ENCODE data around the gene SLC5A5. TPM values are rescaled to one million over a fixed set of nuclear protein-coding genes. Genes with fewer than 3 reads are reported as not detected.
"Not testable (repeated sequence)": the region's sequence is repeated elsewhere in the genome, so short reads cannot be mapped to it uniquely, and the experiment has no call there.

SLC5A5 gene
- total RNA-seq, 1 donor from 2014 or later, result 0.22 TPM

- DNase-seq (ENCODE audit: low spot score), result not testable (repeated sequence)
Observed at GRCh38 chr19:17919122-17919521, 47.4 kb downstream of the SLC5A5 start.

GRCh38 chr19:17920527-17920926 lies 48.8 kb downstream of the SLC5A5 start:
- no peak for DNase-seq (ENCODE audit: low spot score)

GRCh38 chr19:17922138-17922537 lies 50.4 kb downstream of the SLC5A5 start:
- DNase-seq (ENCODE audit: low spot score), result no peak

- no peak for DNase-seq (ENCODE audit: low spot score)
Observed at GRCh38 chr19:17926044-17926443, 54.3 kb downstream of the SLC5A5 start.

- no peak for DNase-seq (ENCODE audit: low spot score)
Observed at GRCh38 chr19:17929056-17929455, 57.3 kb downstream of the SLC5A5 start.

GRCh38 chr19:17931532-17932191 lies 59.9 kb downstream of the SLC5A5 start:
- DNase-seq (ENCODE audit: low spot score), result no peak

GRCh38 chr19:17932485-17933338 lies 61.0 kb downstream of the SLC5A5 start, which contains the start of gene CCDC124:
TSS of gene CCDC124 (plus strand) at chr19:17933015. CDS start at chr19:17936421, 3,406 bp downstream.
- DNase-seq (ENCODE audit: low spot score), result peak; percentile 97

- no peak for DNase-seq (ENCODE audit: low spot score)
Observed at GRCh38 chr19:17933414-17934129, 61.8 kb downstream of the SLC5A5 start.

GRCh38 chr19:17936379-17936778 lies 64.6 kb downstream of the SLC5A5 start:
- DNase-seq (ENCODE audit: low spot score), result no peak

- no peak for DNase-seq (ENCODE audit: low spot score)
Observed at GRCh38 chr19:17937371-17937900, 65.7 kb downstream of the SLC5A5 start.

- DNase-seq (ENCODE audit: low spot score), result no peak
Observed at GRCh38 chr19:17938092-17938845, 66.5 kb downstream of the SLC5A5 start.

GRCh38 chr19:17942181-17942580 lies 70.4 kb downstream of the SLC5A5 start:
- no peak for DNase-seq (ENCODE audit: low spot score)

GRCh38 chr19:17942582-17943273 lies 71.0 kb downstream of the SLC5A5 start:
- DNase-seq (ENCODE audit: low spot score), result no peak

- DNase-seq (ENCODE audit: low spot score), result no peak
Observed at GRCh38 chr19:17943274-17944221, 71.8 kb downstream of the SLC5A5 start.

GRCh38 chr19:17944301-17944700 lies 72.6 kb downstream of the SLC5A5 start:
- DNase-seq (ENCODE audit: low spot score), result no peak

Data from mesenteric fat pad (tissue), 1 donor.